Muscle layer of colon (tissue), 2 donors: ENCODE data around the gene ZNFX1.

Source experiments
- H3K27ac ChIP-seq: one replicate; pipeline ENCODE4 v1.7.0; 2013; ENCODE audit warnings: low read depth, mild to moderate bottlenecking, low read length, moderate library complexity
- H3K27me3 ChIP-seq, 2 donors: one replicate each; pipeline ENCODE4 v1.7.0; 2013; ENCODE audit warnings: low read length in 2 of 2, mild to moderate bottlenecking in 2 of 2; ENCODE audit not compliant: insufficient read depth in 2 of 2, control insufficient read depth in 1 of 2
- H3K36me3 ChIP-seq: one replicate; pipeline ENCODE4 v1.7.0; 2013; ENCODE audit warnings: mild to moderate bottlenecking, low read length; ENCODE audit not compliant: insufficient read depth
- H3K4me1 ChIP-seq: one replicate; pipeline ENCODE4 v1.7.0; 2013; ENCODE audit warnings: mild to moderate bottlenecking, low read length; ENCODE audit not compliant: insufficient read depth
- H3K4me3 ChIP-seq, 2 donors: one replicate each; pipeline ENCODE4 v1.7.0; 2013; ENCODE audit warnings: low read length in 2 of 2, low read depth in 1 of 2, mild to moderate bottlenecking in 1 of 2, moderate library complexity in 1 of 2
- H3K9ac ChIP-seq: one replicate; pipeline ENCODE4 v1.7.0; 2013; ENCODE audit warnings: low read length
- H3K9me3 ChIP-seq: one replicate; pipeline ENCODE4 v1.7.0; 2013; ENCODE audit warnings: mild to moderate bottlenecking, low read length
- donor health status: abdominal sarcoma.
- donor health status: Adenocarcinoma of cecum.

The ZNFX1 gene

DNA sequence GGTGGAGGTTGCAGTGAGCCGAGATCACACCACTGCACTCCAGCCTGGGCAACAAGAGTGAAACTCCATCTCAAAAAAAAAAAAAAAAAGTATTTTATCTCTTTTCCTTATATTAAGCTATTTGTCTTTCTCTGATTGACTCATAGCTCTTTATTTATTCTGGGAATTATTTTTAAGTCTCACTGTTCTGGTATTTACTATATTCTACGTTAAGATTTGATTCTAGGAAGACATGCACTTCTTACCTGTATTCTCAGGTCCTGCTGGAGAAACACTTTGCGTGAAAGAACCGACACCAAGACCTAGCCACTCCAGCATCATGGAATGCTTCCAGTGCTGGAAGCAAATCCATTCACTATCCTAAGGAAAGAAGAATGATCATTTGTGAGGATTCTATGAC lies 17.6 kb downstream of the ZNFX1 start:
- no peak overlapping the region for H3K27ac ChIP-seq
- no peak overlapping the region for H3K9ac ChIP-seq
- H3K36me3 ChIP-seq: peaks cover 76% of the 10 kb centered on the region
- no peaks in the 10 kb centered on the region for H3K27me3 ChIP-seq
- H3K4me1 ChIP-seq: no peaks in the 10 kb centered on the region
- no peaks in the 10 kb centered on the region for H3K9me3 ChIP-seq
- no peak overlapping the region for H3K4me3 ChIP-seq

DNA sequence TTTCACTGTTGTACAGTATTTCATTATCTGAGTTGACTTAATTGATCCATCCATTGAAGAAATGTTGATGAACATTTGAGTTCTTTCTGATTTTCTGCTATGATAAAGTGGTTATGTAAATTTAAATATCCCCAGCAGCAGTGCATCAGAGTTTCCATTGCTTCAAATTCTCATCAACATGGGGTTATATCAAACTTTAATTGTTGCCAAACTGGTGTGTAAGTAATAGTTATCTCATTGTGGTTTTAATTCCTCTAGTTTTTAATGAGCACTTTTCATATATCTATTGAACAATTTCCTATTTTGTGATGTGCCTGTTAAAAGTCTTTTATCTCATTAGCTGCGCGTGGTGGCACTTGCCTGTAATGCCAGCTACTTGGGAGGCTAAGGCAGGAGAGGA lies 18.1 kb downstream of the ZNFX1 start:
- Histone ChIP-seq H3K9me3 (no peaks in the 10 kb centered on the region), H3K36me3 (peaks cover 74% of the 10 kb centered on the region), H3K4me1 (no peaks in the 10 kb centered on the region), H3K27me3 (no peaks in the 10 kb centered on the region), H3K9ac (no peak overlapping the region), H3K27ac (no peak overlapping the region), H3K4me3 (no peak overlapping the region)

DNA sequence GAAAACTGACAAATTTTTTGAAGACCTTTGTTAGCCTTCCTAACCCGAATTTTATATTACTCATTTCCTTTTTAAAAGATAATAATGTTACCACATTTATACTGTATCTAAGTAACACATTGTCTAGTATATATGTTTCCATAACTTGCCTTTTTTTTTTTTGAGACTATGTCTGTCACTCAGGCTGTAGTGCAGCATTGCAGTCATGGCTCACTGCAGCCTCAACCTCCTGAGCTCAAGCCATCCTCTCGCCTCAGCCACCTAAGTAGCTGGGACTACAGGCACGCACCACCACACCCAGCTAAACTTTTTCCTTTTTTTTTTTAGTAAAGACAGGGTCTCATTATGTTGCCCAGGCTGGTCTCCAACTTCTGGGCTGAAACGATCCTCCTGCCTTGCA lies 18.6 kb downstream of the ZNFX1 start:
- Histone ChIP-seq H3K27ac (no peak overlapping the region), H3K4me1 (no peaks in the 10 kb centered on the region), H3K4me3 (no peak overlapping the region)

DNA sequence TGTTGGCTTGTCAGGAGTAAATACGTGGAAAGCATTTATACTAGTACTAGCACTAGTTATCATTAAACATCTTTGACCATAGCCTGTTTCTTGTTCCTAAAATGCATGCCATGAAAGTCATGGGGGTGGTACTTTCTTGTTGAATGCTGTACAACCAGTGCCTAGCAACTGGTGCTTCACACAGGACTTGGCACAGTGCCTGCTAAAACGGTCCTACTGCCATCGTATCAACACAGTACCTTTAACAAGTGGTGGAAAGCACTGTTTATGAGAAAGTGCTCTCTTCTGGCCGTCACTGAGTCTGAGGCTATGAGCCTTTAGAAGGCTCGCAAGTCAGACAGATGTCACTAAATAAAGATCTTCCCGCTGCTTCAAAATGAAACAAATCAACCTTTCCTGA lies 21.6 kb downstream of the ZNFX1 start:
- Histone ChIP-seq H3K36me3 (peaks cover 77% of the 10 kb centered on the region), H3K9ac (no peak overlapping the region), H3K4me3 (no peak overlapping the region), H3K27ac (no peak overlapping the region), H3K4me1 (no peaks in the 10 kb centered on the region), H3K9me3 (no peaks in the 10 kb centered on the region), H3K27me3 (no peaks in the 10 kb centered on the region)

More for the DNA sequence above, 18.6 kb downstream of the ZNFX1 start:
- Histone ChIP-seq H3K36me3 (peaks cover 74% of the 10 kb centered on the region), H3K9me3 (no peaks in the 10 kb centered on the region), H3K9ac (no peak overlapping the region), H3K27me3 (no peaks in the 10 kb centered on the region)

DNA sequence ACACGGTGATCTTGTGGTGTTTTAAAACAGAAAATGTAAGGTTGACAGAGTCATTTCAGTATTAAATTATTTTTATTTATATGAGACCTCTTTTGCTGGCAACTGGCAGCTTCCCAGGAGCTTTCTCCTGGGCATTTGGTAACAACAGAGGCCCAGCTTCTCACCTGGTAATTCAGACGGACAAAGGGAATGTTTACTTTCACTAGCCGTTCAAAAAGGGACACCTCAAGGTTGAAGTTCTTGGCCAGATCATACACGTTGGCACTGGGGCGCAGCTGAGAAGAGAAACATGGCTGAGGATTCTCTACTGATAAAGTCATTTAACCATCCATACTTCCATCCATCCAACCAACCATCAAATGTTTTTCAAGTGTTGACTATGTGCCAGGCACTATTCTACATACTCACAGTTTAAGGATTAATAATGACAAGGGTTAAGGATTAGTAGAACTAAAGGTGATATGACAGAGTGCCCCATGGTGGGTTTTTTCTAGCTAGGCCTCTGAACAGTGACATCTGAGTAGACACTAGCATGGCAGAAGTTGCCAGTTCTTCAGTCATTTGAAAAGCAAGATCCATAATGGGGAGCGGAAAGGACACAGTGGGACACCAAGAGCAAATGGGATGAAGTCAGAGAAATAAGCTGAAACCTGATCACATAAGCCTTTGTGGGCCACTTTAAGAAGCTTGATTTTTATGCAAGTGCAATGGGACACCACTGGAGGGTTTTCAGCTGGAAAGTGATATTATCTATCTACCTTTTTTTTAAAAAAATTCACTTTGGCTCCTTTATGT lies 25.1 kb downstream of the ZNFX1 start:
- Histone ChIP-seq H3K4me3 (no peak overlapping the region), H3K27me3 (no peaks in the 10 kb centered on the region), H3K4me1 (no peaks in the 10 kb centered on the region), H3K36me3 (peaks cover 92% of the 10 kb centered on the region), H3K9me3 (no peaks in the 10 kb centered on the region), H3K27ac (no peak overlapping the region), H3K9ac (no peak overlapping the region)

DNA sequence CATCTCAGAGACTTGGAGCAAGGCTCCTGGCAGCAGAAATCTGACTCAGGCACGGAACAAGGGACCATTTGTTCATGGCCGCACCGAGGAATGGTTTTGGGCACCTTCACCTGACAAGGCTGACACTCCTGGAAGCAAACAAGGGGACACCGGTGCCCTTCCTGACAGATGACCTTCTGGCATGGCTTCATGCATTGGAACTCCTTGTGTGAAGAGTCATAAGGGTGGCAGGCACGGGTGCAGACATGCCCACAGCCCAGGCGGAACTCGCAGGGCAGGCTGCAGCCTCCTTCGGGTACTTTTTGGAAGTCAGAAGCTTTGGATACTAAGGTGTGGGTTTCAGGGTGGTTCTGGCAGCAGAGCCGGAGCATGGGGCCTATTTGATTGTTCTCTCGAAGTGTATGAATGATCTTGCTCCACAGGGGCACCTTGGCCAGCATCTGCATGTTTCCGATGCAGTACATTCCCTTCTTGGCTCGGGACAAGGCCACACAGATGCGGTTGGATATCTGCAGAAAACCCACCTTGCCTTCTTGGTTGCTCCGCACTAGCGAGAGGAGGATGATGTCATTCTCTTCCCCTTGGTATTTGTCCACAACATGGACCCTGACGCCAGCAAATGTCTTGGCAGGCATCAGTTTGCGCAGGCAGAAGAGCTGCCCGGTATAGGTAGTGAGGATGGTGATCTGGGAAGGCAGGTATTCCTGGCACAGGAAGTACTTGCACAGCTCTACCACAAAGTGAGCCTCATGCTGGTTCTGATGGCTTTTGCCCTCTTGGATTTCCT lies 28.8 kb downstream of the ZNFX1 start:
- Histone ChIP-seq H3K9me3 (no peaks in the 10 kb centered on the region), H3K4me3 (no peak overlapping the region), H3K9ac (no peak overlapping the region), H3K4me1 (peaks cover 10% of the 10 kb centered on the region), H3K27ac (no peak overlapping the region), H3K36me3 (peaks cover 87% of the 10 kb centered on the region), H3K27me3 (no peaks in the 10 kb centered on the region)

DNA sequence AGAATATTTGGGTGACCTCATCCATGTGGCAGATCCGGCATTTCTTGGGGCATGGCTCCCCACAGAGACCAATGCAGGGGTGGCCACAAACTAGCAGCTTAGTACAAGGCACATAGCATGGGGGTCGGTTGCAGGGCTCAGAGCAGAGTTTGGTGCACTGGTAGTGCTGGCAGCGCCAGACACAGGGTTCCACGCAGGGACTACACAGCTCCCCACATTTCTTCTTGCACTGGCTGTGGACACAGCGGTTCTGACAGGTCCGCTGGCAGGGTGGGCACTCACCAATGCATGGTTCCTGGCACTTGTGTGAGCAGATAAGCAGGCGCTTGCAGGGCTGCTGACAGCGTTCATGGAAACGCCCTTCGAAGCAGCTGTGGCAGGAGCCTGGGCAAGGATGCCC lies 29.6 kb downstream of the ZNFX1 start:
- peaks cover 88% of the 10 kb centered on the region for H3K36me3 ChIP-seq
- peaks cover 10% of the 10 kb centered on the region for H3K4me1 ChIP-seq
- no peak overlapping the region for H3K27ac ChIP-seq
- no peak overlapping the region for H3K9ac ChIP-seq
- H3K9me3 ChIP-seq: no peaks in the 10 kb centered on the region
- H3K27me3 ChIP-seq: no peaks in the 10 kb centered on the region
- H3K4me3 ChIP-seq: no peak overlapping the region

DNA sequence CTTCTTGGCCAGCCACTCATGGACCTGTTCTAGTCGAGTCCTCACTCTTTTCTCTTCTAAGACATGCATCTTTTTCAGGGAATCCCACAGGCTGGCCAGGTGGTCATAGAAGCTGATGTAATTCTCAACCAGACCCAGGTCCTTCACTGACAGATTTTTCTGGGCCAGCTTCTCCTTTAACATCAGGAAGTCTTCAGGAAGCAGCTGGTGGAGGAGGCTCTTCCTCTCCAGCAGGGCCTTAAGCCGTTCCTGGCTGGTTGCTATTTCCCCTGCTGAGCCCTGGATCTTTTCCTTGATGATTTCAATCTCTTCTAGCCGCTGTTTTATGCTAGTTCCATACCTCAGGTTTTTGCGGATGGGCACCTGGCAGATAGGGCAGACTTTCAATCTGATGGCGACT lies 30.1 kb downstream of the ZNFX1 start:
- Histone ChIP-seq H3K27me3 (no peaks in the 10 kb centered on the region), H3K4me3 (no peak overlapping the region), H3K9ac (no peak overlapping the region), H3K36me3 (peaks cover 88% of the 10 kb centered on the region), H3K9me3 (no peaks in the 10 kb centered on the region), H3K27ac (no peak overlapping the region), H3K4me1 (peaks cover 10% of the 10 kb centered on the region)

DNA sequence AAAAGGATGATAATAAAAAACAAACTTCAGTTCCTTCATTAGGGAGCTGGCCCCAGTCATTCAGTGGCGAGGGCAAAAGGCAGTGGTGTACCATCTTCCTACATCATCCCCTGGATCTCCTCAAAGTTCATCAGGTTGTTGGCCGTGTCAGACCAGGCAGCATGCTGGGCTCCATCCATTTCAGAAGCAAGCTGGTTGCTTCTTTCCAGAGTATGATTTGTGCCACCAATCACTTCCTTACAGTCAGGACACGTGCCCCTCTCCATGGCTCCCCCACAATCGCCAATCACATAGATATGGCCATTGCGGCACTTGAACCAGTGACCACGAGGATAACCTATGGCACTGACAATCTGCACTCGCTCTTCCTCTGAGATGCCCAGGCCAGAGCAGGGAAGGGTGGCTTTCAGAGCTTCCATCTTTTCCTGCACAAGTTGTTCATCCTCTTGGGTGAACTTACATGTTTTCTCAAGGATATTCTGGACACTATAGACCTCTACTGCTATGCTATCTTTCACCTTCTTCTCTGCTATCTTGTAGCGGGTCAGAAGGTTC lies 30.6 kb downstream of the ZNFX1 start:
- H3K9me3 ChIP-seq: no peaks in the 10 kb centered on the region
- no peak overlapping the region for H3K9ac ChIP-seq
- no peaks in the 10 kb centered on the region for H3K27me3 ChIP-seq
- H3K4me3 ChIP-seq: no peak overlapping the region
- H3K27ac ChIP-seq: no peak overlapping the region
- peaks cover 10% of the 10 kb centered on the region for H3K4me1 ChIP-seq
- peaks cover 87% of the 10 kb centered on the region for H3K36me3 ChIP-seq

DNA sequence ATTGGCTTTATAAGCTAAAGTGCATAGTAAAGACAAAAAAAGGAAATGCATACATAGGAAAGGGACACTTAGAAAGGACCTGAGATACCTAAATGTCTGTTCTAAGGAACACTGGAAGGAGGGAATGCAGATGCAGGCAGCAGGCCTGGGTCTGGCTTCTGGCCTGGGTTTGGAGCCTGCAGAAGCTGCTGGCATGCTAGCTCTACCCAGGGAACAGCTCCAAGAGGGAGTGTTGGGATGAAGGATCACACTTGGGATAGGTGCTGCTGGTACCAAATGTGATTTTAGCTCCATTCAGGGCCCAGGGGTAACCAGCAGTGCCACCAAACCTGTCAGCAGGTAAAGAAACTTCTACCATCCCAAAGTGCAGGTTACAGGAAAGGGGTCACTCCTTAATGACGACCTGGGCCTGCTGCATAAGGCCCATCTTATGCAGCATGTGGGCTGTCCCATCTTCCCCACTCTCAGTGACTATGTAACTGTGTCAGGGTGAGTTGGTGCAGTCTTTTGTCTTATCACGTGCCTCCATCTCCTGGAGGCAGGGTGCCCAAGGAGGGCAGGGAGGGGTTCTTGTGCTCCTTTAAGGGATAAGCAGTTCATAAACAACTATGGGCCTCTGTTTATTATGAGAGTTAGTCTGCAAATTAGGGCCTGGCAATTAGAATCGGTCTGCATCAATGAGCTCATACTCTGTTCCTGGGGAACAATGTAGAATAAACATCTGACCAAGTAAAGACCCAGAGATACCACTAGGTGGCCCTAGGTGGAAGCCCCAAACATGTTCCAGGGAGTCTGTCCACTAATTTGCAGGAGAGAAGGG lies 31.7 kb downstream of the ZNFX1 start:
- Histone ChIP-seq H3K9ac (no peak overlapping the region), H3K27ac (no peak overlapping the region), H3K4me3 (no peak overlapping the region), H3K27me3 (no peaks in the 10 kb centered on the region), H3K9me3 (no peaks in the 10 kb centered on the region), H3K4me1 (peaks cover 10% of the 10 kb centered on the region), H3K36me3 (peaks cover 87% of the 10 kb centered on the region)

DNA sequence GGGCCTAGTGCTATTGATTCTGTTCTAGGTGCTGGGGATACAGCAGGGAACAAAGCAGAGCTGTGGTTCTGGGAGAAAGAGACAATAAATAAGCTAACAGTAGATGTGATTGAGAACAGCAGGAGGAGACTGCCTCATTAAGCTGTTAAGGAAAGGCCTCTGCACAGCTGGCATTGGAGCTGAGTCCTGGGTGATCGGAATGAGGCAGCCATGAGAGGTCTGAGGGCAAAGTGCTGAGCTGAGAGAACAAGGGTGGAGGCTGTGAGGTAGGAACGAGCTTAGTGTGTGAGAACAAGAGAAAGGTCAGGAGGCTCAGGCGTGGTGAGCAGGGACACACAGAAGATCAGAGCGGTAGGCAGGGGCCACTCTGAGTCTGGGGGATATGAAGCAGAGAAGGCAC lies 40.3 kb downstream of the ZNFX1 start:
- H3K27ac ChIP-seq: no peak overlapping the region
- H3K36me3 ChIP-seq: peaks cover 82% of the 10 kb centered on the region
- no peaks in the 10 kb centered on the region for H3K27me3 ChIP-seq
- H3K4me3 ChIP-seq: no peak overlapping the region
- H3K4me1 ChIP-seq: no peaks in the 10 kb centered on the region
- no peak overlapping the region for H3K9ac ChIP-seq
- no peaks in the 10 kb centered on the region for H3K9me3 ChIP-seq
